Measurements from ENCODE around the gene TACR1.

The TACR1 gene

DNA sequence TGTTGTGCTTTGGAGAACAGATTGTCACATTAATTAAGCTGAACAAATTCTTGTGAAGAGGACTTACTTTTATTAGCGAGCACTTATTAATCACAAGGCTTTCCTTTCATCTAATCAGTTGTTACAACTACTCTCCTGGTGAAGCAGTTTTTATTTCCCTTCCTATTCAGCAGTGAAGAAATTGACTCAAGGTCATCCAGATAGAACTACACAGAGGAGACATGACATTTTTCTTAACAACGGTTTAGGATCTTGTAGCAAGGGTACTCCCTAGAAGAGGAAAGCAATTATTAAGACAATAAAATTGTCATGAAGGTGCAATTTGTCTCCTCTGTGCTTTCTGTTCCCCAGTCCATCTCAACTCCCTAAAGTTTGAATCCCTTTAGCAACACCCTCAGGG lies 179.5 kb downstream of the TACR1 start:
- Histone ChIP-seq H3K36me3 (ENCODE audit: control insufficient read depth, insufficient read depth, low read length) (no peaks in the 10 kb centered on the region), H3K4me3 (ENCODE audit: low read depth, low read length) (no peak overlapping the region), H3K27ac (ENCODE audit: low read depth, low read length) (no peak overlapping the region), H3K4me1 (ENCODE audit: control insufficient read depth, insufficient read depth, low read length) (peaks cover 6% of the 10 kb centered on the region; the same call in 1 of the 2 replicates), H3K9ac (ENCODE audit: low read depth, low read length) (no peak overlapping the region), H3K9me3 (ENCODE audit: control insufficient read depth, insufficient read depth, low read length) (no peaks in the 10 kb centered on the region), H3K27me3 (ENCODE audit: control insufficient read depth, insufficient read depth, low read length) (no peaks in the 10 kb centered on the region)

DNA sequence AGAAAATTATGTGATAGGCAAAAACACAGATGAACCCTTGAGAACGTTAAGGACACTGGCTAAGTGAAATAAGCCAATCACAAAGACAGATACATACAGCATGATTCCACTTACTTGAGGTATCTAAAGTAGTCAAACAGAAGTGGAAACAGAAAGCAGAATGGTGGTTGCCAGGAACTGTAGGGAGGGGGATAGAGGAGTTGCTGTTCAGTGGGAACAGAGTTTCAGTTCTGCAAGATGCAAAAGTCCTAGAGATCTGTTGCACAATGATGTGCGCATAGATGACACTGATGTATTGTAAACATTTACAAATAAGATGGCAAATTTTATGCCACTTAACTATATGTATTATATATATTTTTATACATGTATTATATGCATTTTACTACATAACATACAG lies 181.2 kb downstream of the TACR1 start:
- Histone ChIP-seq H3K27me3 (ENCODE audit: control insufficient read depth, insufficient read depth, low read length) (no peaks in the 10 kb centered on the region), H3K27ac (ENCODE audit: low read depth, low read length) (no peak overlapping the region), H3K4me1 (ENCODE audit: control insufficient read depth, insufficient read depth, low read length) (peaks cover 6% of the 10 kb centered on the region; the same call in 1 of the 2 replicates), H3K9me3 (ENCODE audit: control insufficient read depth, insufficient read depth, low read length) (no peaks in the 10 kb centered on the region), H3K36me3 (ENCODE audit: control insufficient read depth, insufficient read depth, low read length) (no peaks in the 10 kb centered on the region), H3K4me3 (ENCODE audit: low read depth, low read length) (no peak overlapping the region), H3K9ac (ENCODE audit: low read depth, low read length) (no peak overlapping the region)

- no peak overlapping the region for H3K4me3 ChIP-seq (ENCODE audit: low read depth, low read length)
- no peaks in the 10 kb centered on the region for H3K27me3 ChIP-seq (ENCODE audit: control insufficient read depth, insufficient read depth, low read length)
- no peak overlapping the region for H3K9ac ChIP-seq (ENCODE audit: low read depth, low read length)
- H3K4me1 ChIP-seq (ENCODE audit: control insufficient read depth, insufficient read depth, low read length): no peaks in the 10 kb centered on the region
- H3K36me3 ChIP-seq (ENCODE audit: control insufficient read depth, insufficient read depth, low read length): no peaks in the 10 kb centered on the region
- no peak overlapping the region for H3K27ac ChIP-seq (ENCODE audit: low read depth, low read length)
- no peaks in the 10 kb centered on the region for H3K9me3 ChIP-seq (ENCODE audit: control insufficient read depth, insufficient read depth, low read length)
Measured at GRCh38 chr2:75012080-75012479, 187.2 kb downstream of the TACR1 start.

DNA sequence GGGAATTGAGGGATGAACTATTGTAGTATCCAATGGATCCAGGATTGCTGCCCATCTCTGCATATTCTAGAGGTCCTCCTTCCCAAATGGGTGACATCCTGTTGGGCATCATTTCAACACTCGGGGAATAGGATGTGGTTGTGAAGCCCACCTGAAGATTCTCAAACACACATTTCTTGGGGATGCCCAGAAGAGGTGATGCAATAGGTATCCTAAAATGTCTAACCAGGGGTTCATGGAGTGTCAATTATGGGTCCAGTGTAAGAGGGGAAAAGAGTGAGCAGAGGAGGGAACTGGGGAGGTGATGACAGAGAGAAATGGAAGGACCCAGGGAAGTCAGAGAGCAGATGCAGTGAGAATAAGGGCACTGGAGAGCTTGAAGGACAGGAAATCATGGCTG lies 188.7 kb downstream of the TACR1 start:
- H3K27me3 ChIP-seq (ENCODE audit: control insufficient read depth, insufficient read depth, low read length): no peaks in the 10 kb centered on the region
- no peak overlapping the region for H3K4me3 ChIP-seq (ENCODE audit: low read depth, low read length)
- no peak overlapping the region for H3K9ac ChIP-seq (ENCODE audit: low read depth, low read length)
- H3K27ac ChIP-seq (ENCODE audit: low read depth, low read length): no peak overlapping the region
- H3K9me3 ChIP-seq (ENCODE audit: control insufficient read depth, insufficient read depth, low read length): no peaks in the 10 kb centered on the region
- H3K4me1 ChIP-seq (ENCODE audit: control insufficient read depth, insufficient read depth, low read length): no peaks in the 10 kb centered on the region
- no peaks in the 10 kb centered on the region for H3K36me3 ChIP-seq (ENCODE audit: control insufficient read depth, insufficient read depth, low read length)

DNA sequence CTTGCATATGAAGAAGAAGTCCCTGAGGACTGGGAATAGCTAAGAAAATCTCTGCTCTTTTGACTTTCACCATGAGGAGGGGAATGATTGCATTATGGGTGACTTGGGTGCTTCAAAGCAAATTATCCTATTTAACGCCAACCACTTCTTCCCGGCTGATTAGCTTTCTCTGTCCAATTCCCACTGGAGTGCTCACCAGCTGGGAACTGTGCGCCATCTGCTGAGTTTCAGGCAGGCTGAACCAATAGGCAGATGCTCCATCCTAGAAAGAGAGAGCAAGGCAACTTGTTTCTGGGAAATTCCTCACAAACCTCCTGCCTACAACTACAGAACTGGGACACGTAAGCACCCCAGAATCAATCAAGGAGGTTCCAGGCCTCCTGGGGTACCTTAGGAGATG lies 191.5 kb downstream of the TACR1 start:
- H3K4me3 ChIP-seq (ENCODE audit: low read depth, low read length): no peak overlapping the region
- H3K36me3 ChIP-seq (ENCODE audit: control insufficient read depth, insufficient read depth, low read length): no peaks in the 10 kb centered on the region
- no peak overlapping the region for H3K9ac ChIP-seq (ENCODE audit: low read depth, low read length)
- no peaks in the 10 kb centered on the region for H3K9me3 ChIP-seq (ENCODE audit: control insufficient read depth, insufficient read depth, low read length)
- no peak overlapping the region for H3K27ac ChIP-seq (ENCODE audit: low read depth, low read length)
- no peaks in the 10 kb centered on the region for H3K27me3 ChIP-seq (ENCODE audit: control insufficient read depth, insufficient read depth, low read length)
- no peaks in the 10 kb centered on the region for H3K4me1 ChIP-seq (ENCODE audit: control insufficient read depth, insufficient read depth, low read length)

- no peak overlapping the region for H3K9ac ChIP-seq (ENCODE audit: low read depth, low read length)
- H3K27me3 ChIP-seq (ENCODE audit: control insufficient read depth, insufficient read depth, low read length): no peaks in the 10 kb centered on the region
- H3K9me3 ChIP-seq (ENCODE audit: control insufficient read depth, insufficient read depth, low read length): no peaks in the 10 kb centered on the region
- no peaks in the 10 kb centered on the region for H3K36me3 ChIP-seq (ENCODE audit: control insufficient read depth, insufficient read depth, low read length)
- no peak overlapping the region for H3K27ac ChIP-seq (ENCODE audit: low read depth, low read length)
- no peak overlapping the region for H3K4me3 ChIP-seq (ENCODE audit: low read depth, low read length)
- no peaks in the 10 kb centered on the region for H3K4me1 ChIP-seq (ENCODE audit: control insufficient read depth, insufficient read depth, low read length)
Measured at GRCh38 chr2:75007061-75007460, 192.3 kb downstream of the TACR1 start.

GRCh38 chr2:75006041-75006440 lies 193.3 kb downstream of the TACR1 start:
- Histone ChIP-seq H3K27me3 (ENCODE audit: control insufficient read depth, insufficient read depth, low read length) (no peaks in the 10 kb centered on the region), H3K9me3 (ENCODE audit: control insufficient read depth, insufficient read depth, low read length) (no peaks in the 10 kb centered on the region), H3K27ac (ENCODE audit: low read depth, low read length) (no peak overlapping the region)

GRCh38 chr2:75003773-75004172 lies 195.5 kb downstream of the TACR1 start:
- H3K27ac ChIP-seq (ENCODE audit: low read depth, low read length): no peak overlapping the region
- no peaks in the 10 kb centered on the region for H3K36me3 ChIP-seq (ENCODE audit: control insufficient read depth, insufficient read depth, low read length)
- no peak overlapping the region for H3K4me3 ChIP-seq (ENCODE audit: low read depth, low read length)
- no peaks in the 10 kb centered on the region for H3K9me3 ChIP-seq (ENCODE audit: control insufficient read depth, insufficient read depth, low read length)
- H3K4me1 ChIP-seq (ENCODE audit: control insufficient read depth, insufficient read depth, low read length): no peaks in the 10 kb centered on the region
- H3K27me3 ChIP-seq (ENCODE audit: control insufficient read depth, insufficient read depth, low read length): no peaks in the 10 kb centered on the region
- no peak overlapping the region for H3K9ac ChIP-seq (ENCODE audit: low read depth, low read length)

More at GRCh38 chr2:75006041-75006440, 193.3 kb downstream of the TACR1 start:
- no peaks in the 10 kb centered on the region for H3K36me3 ChIP-seq (ENCODE audit: control insufficient read depth, insufficient read depth, low read length)
- no peaks in the 10 kb centered on the region for H3K4me1 ChIP-seq (ENCODE audit: control insufficient read depth, insufficient read depth, low read length)
- H3K9ac ChIP-seq (ENCODE audit: low read depth, low read length): no peak overlapping the region
- H3K4me3 ChIP-seq (ENCODE audit: low read depth, low read length): no peak overlapping the region

DNA sequence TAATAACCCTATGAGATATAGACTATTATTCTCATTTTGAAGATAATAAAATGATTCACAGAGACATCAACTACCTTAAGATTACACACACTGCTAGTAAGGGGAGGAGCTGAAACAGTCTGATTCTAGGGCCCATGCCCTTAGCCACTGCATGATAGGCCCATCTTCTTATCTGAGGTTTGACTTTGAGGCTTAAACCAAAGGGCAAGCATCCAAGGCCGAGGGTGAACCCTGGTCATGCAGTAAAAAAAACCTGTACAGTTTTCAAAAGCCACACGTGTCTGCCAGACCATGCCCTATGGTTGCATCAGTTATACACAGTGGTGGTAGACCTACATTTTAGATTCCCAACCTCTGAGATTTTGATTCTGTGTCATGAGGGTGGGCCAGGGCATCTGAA lies 196.0 kb downstream of the TACR1 start:
- no peak overlapping the region for H3K4me3 ChIP-seq (ENCODE audit: low read depth, low read length)
- H3K27me3 ChIP-seq (ENCODE audit: control insufficient read depth, insufficient read depth, low read length): no peaks in the 10 kb centered on the region
- H3K36me3 ChIP-seq (ENCODE audit: control insufficient read depth, insufficient read depth, low read length): no peaks in the 10 kb centered on the region
- no peak overlapping the region for H3K27ac ChIP-seq (ENCODE audit: low read depth, low read length)
- no peaks in the 10 kb centered on the region for H3K4me1 ChIP-seq (ENCODE audit: control insufficient read depth, insufficient read depth, low read length)
- H3K9me3 ChIP-seq (ENCODE audit: control insufficient read depth, insufficient read depth, low read length): no peaks in the 10 kb centered on the region; the same call in 1 of the 2 replicates
- no peak overlapping the region for H3K9ac ChIP-seq (ENCODE audit: low read depth, low read length)

- Histone ChIP-seq H3K36me3 (ENCODE audit: control insufficient read depth, insufficient read depth, low read length) (no peaks in the 10 kb centered on the region), H3K4me1 (ENCODE audit: control insufficient read depth, insufficient read depth, low read length) (no peaks in the 10 kb centered on the region), H3K9ac (ENCODE audit: low read depth, low read length) (no peak overlapping the region), H3K27ac (ENCODE audit: low read depth, low read length) (no peak overlapping the region), H3K27me3 (ENCODE audit: control insufficient read depth, insufficient read depth, low read length) (no peaks in the 10 kb centered on the region), H3K4me3 (ENCODE audit: low read depth, low read length) (no peak overlapping the region), H3K9me3 (ENCODE audit: control insufficient read depth, insufficient read depth, low read length) (no peaks in the 10 kb centered on the region; the same call in 1 of the 2 replicates)
Measured at GRCh38 chr2:75002007-75002406, 197.3 kb downstream of the TACR1 start.

- Histone ChIP-seq H3K4me3 (ENCODE audit: low read depth, low read length) (no peak overlapping the region), H3K9me3 (ENCODE audit: control insufficient read depth, insufficient read depth, low read length) (no peaks in the 10 kb centered on the region; the same call in 1 of the 2 replicates), H3K36me3 (ENCODE audit: control insufficient read depth, insufficient read depth, low read length) (no peaks in the 10 kb centered on the region), H3K27me3 (ENCODE audit: control insufficient read depth, insufficient read depth, low read length) (no peaks in the 10 kb centered on the region), H3K4me1 (ENCODE audit: control insufficient read depth, insufficient read depth, low read length) (peaks cover 3% of the 10 kb centered on the region; the same call in 1 of the 2 replicates), H3K27ac (ENCODE audit: low read depth, low read length) (no peak overlapping the region), H3K9ac (ENCODE audit: low read depth, low read length) (no peak overlapping the region)
Measured at GRCh38 chr2:74999468-74999867, 199.9 kb downstream of the TACR1 start.

Measured in HUES48 (cell line).